ENCODE data around the gene POLR2M. TPM values are rescaled to one million over a fixed set of nuclear protein-coding genes. Genes with fewer than 3 reads are reported as not detected.

Gene POLR2M
- polyA plus RNA-seq, 1 of the 3 experiments (the other 2 are of a cell fraction): 160 TPM

- Histone ChIP-seq H3K9ac (no peak overlapping the region), H3K27me3 (ENCODE audit: insufficient read depth) (no peaks in the 10 kb centered on the region), H3K27ac (ENCODE audit: low read depth in 2 of 2, low read length in 1 of 2) (no peak overlapping the region), H3K9me2 (no peaks in the 10 kb centered on the region), H3K4me3 (ENCODE audit: low read depth in 2 of 2, low read length in 1 of 2) (no peak overlapping the region), H3K4me1 (ENCODE audit: control insufficient read depth in 1 of 2, insufficient read depth in 2 of 2, low read depth in 1 of 2, low read length in 1 of 2) (peaks cover 0 to 9% of the 10 kb centered on the region in 2 experiments; a peak in 3 of 4 replicates), H3K36me3 (replicated peaks in 1 of 2; ENCODE audit: control insufficient read depth in 1 of 2, insufficient read depth in 2 of 2, low read length in 1 of 2) (no peaks in the 10 kb centered on the region), H3K79me2 (ENCODE audit: insufficient read depth) (peaks cover 18% of the 10 kb centered on the region), H2AFZ (ENCODE audit: low read depth) (no peak overlapping the region), H3F3A (replicated peaks; ENCODE audit: insufficient read depth) (peaks cover 6% of the 10 kb centered on the region), H4K20me1 (ENCODE audit: insufficient read depth) (peaks cover 3% of the 10 kb centered on the region; the same call in 1 of the 2 replicates), H3K4me2 (no peak overlapping the region), H3K9me3 (no peaks in the 10 kb centered on the region)
- no peak for TF ChIP-seq GABPA (IDR thresholded peaks at IDR 0.05; ENCODE audit: low read depth)
- 19% methylated on average over 2 of the region's 2 CpGs for WGBS (ENCODE audit: low lambda C conversion rate)
- CTCF ChIA-PET: interaction anchor here (0.9 to 1.5 kb wide), 2 partner anchors 49 to 142 kb away, joined by 3 read pairs; no protein-coding TSS in a partner anchor
- POLR2A ChIA-PET: no interaction called here
- DNase-seq: no peak
Measured at GRCh38 chr15:57703387-57703786, 3.1 kb upstream of the POLR2M start.

GRCh38 chr15:57704441-57704840 is 2.1 kb upstream of the POLR2M start:
- H3K4me1 ChIP-seq (ENCODE audit: control insufficient read depth in 1 of 2, insufficient read depth in 2 of 2, low read depth in 1 of 2, low read length in 1 of 2): peaks cover 0 to 12% of the 10 kb centered on the region in 2 experiments; a peak in 3 of 4 replicates
- H4K20me1 ChIP-seq (ENCODE audit: insufficient read depth): peaks cover 3% of the 10 kb centered on the region; the same call in 1 of the 2 replicates
- TF ChIP-seq RXRA (IDR thresholded peaks at IDR 0.05; ENCODE audit: borderline replicate concordance, low read depth) (no peak), FOXJ3 (CRISPR knock-in tag; IDR thresholded peaks at IDR 0.05) (no peak), YY1 (IDR thresholded peaks at IDR 0.05; ENCODE audit: low read depth) (no peak), REST (IDR thresholded peaks at IDR 0.05; ENCODE audit: low read depth, low read length) (no peak), CHD2 (IDR thresholded peaks at IDR 0.05; ENCODE audit: low read length, partially characterized antibody) (no peak), RCOR1 (IDR thresholded peaks at IDR 0.05; ENCODE audit: low read length) (no peak), USF1 (IDR thresholded peaks at IDR 0.05; ENCODE audit: borderline replicate concordance, low read depth) (no peak), NFIC (IDR thresholded peaks at IDR 0.05; ENCODE audit: borderline replicate concordance) (no peak), RAD21 (IDR thresholded peaks at IDR 0.05; ENCODE audit: low read length) (no peak), CTCF (IDR thresholded peaks at IDR 0.05) (no peak), SIN3A (IDR thresholded peaks at IDR 0.05; ENCODE audit: borderline replicate concordance, low read depth, low read length) (no peak), USF2 (IDR thresholded peaks at IDR 0.05; ENCODE audit: borderline replicate concordance, low read depth, low read length) (no peak), TEAD4 (IDR thresholded peaks at IDR 0.05; ENCODE audit: borderline replicate concordance, insufficient read depth) (no peak), TAF1 (IDR thresholded peaks at IDR 0.05; ENCODE audit: borderline replicate concordance, low read depth, low read length) (no peak), MEF2A (IDR thresholded peaks at IDR 0.05; ENCODE audit: borderline replicate concordance, low read depth) (no peak), SMC3 (IDR thresholded peaks at IDR 0.05; ENCODE audit: low read depth, low read length) (no peak), ELF1 (IDR thresholded peaks at IDR 0.05) (no peak)
- no peak for DNase-seq
- no peak overlapping the region for H3K27ac ChIP-seq (ENCODE audit: low read depth in 2 of 2, low read length in 1 of 2)
- no peak overlapping the region for H3K4me3 ChIP-seq (ENCODE audit: low read depth in 2 of 2, low read length in 1 of 2)
- no peaks in the 10 kb centered on the region for H3K9me3 ChIP-seq
- no peak overlapping the region for H3K4me2 ChIP-seq
- CTCF ChIA-PET: interaction anchor here (0.6 to 3.1 kb wide), 2 partner anchors 367 to 822 kb away, joined by 3 to 17 read pairs; no protein-coding TSS in a partner anchor
- 100% methylated on average over 3 of the region's 3 CpGs for WGBS (ENCODE audit: low lambda C conversion rate)
- no peak overlapping the region for H3K9ac ChIP-seq
- peaks cover 28% of the 10 kb centered on the region for H3K79me2 ChIP-seq (ENCODE audit: insufficient read depth)
- H2AFZ ChIP-seq (ENCODE audit: low read depth): no peak overlapping the region
- no peaks in the 10 kb centered on the region for H3K9me2 ChIP-seq
- H3K36me3 ChIP-seq (replicated peaks in 1 of 2; ENCODE audit: control insufficient read depth in 1 of 2, insufficient read depth in 2 of 2, low read length in 1 of 2): peaks cover under 1 to 4% of the 10 kb centered on the region in 2 experiments
- peaks cover 6% of the 10 kb centered on the region for H3F3A ChIP-seq (replicated peaks; ENCODE audit: insufficient read depth)
- POLR2A ChIA-PET: no interaction called here
- H3K27me3 ChIP-seq (ENCODE audit: insufficient read depth): no peaks in the 10 kb centered on the region

All from SK-N-SH (cell line).